ENCODE data around the gene FBXW5.

The FBXW5 gene

DNA sequence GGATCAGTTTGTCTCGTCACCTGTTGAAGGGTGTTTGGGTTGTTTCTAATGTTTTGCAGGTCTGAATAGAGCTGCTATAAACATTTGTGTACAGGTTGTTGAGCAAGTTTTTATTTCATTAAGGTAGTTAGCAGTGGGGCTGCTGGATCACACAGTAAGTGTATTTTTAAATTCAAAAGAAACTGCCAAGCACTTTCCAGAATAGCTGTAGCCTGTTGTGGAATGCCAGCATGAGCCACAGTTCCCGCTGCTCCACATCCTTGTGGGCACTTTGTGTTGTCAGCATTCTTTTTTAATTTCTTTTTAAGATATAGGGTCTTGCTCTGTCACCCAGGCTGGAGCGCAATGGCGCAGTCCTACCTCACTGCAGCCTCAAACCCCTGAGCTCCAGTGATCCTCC, 14.5 kb downstream of the FBXW5 start:
- TF ChIP-seq, protein P1, sequence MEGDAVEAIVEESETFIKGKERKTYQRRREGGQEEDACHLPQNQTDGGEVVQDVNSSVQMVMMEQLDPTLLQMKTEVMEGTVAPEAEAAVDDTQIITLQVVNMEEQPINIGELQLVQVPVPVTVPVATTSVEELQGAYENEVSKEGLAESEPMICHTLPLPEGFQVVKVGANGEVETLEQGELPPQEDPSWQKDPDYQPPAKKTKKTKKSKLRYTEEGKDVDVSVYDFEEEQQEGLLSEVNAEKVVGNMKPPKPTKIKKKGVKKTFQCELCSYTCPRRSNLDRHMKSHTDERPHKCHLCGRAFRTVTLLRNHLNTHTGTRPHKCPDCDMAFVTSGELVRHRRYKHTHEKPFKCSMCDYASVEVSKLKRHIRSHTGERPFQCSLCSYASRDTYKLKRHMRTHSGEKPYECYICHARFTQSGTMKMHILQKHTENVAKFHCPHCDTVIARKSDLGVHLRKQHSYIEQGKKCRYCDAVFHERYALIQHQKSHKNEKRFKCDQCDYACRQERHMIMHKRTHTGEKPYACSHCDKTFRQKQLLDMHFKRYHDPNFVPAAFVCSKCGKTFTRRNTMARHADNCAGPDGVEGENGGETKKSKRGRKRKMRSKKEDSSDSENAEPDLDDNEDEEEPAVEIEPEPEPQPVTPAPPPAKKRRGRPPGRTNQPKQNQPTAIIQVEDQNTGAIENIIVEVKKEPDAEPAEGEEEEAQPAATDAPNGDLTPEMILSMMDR (IDR thresholded peaks at IDR 0.05; ENCODE audit: borderline replicate concordance, insufficient read depth, low read depth, low read length): no peak
- H3K4me3 ChIP-seq (ENCODE audit: low read depth, low read length): no peak overlapping the region

DNA sequence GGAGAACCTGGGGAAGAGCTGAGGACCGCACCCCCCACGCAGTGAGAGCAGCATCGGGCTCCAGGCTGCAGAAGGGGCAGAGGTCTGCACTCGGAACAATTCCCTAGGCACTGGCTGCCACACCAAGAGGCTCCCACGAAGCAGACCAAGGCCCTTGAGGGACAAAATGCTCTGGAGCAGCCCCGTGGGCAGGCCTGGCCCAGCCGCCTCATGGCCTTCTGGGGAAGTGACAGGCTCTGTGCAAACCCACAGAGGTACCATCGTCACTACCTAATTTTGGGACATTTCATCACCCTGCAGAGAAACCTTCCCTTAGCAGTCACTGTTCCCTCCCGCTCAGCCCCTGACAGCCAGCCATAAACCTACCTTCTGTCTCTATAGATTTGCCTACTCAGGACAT, 15.9 kb downstream of the FBXW5 start:
- TF ChIP-seq, protein P1 (IDR thresholded peaks at IDR 0.05; ENCODE audit: borderline replicate concordance, insufficient read depth, low read depth, low read length): no peak
- H3K4me3 ChIP-seq (ENCODE audit: low read depth, low read length): no peak overlapping the region

DNA sequence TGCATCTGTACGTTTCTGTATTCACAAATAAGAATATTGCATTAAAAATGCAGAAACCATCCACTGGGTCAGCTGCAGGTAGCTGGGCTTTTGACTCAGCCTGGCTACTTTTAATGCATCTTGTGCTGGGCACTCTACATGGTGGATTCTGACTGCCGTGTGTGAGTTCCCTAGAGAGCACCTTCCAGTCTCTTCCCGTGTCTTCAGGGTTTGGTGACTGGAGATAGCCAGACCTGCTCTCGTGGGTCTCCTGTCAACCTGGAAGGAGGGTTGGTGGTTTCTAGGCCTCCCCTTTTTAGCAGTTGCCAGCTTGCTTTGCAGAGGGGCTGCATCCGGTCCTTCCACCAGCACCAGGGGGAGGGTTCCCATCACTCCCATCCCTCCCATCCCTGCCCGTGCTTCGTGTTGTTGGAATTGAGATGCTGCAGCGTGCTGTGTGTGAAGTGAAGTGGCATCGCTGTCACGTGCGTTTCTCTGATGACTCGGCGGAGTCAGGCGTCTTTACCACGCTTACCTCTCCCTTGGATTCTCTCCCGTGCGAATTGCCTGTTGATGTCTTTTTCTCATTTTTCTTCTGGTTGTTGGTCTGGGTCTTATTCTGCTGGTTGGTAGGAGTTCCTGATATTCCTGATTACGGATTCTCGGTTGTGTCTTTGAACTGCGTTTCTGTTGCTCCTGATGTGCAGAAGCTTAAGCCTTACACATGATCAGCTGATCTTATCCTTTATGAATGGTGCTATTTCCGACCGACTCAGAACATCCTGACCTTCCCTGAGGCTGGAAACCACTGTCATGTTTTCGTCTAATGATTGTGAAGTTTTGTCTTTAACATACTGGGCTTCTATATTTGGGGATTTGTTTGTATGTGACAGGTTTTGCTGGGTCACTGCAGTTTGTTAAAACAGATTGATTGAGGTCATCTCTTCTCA, 16.9 kb downstream of the FBXW5 start:
- TF ChIP-seq, protein P1 (IDR thresholded peaks at IDR 0.05; ENCODE audit: borderline replicate concordance, insufficient read depth, low read depth, low read length): no peak
- H3K4me3 ChIP-seq (ENCODE audit: low read depth, low read length): no peak overlapping the region

DNA sequence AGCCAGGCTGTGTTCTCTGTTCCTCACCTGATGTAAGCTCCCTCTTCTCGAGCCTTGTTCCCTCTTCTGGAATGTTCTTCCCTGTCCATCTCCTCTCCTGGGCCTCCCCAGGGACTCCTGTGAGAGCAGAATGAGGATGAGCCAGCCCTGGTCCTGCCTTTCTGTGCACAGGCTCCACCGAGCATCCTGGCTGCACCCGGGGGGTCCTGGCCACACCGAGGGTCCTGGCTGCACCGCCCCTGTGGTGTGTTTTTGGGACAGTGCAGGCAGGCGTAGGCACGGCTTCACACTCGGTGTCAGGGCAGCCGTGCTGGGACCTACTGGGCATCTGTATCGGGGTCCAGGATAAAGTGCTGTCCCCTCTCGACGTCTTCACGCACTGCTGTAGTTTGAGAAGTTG, 17.8 kb downstream of the FBXW5 start:
- TF ChIP-seq, protein P1 (IDR thresholded peaks at IDR 0.05; ENCODE audit: borderline replicate concordance, insufficient read depth, low read depth, low read length): no peak
- no peak overlapping the region for H3K4me3 ChIP-seq (ENCODE audit: low read depth, low read length)

DNA sequence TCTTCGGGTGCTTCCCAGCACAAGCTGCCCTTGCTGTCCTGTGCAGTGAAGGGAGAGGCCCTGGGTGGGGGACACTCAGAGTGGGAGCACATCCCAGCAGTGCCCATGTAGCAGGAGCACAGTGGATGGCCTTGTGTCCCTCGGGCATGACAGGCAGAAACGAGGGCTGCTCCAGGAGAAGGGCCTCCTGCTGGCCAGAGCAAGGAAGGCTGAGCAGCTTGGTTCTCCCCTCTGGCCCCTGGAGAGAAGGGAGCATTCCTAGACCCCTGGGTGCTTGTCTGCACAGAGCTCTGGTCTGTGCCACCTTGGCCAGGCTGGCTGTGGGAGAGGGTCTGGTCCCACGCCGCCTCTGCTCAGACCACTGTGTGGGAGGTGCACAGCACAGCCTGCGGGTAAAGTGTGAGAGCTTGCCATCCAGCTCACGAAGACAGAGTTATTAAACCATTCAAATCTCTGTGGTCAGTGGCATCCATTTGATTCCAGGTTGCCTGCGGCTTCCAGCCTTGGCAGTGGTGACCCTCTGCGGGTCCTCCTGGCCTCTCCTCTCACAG, 18.3 kb downstream of the FBXW5 start:
- no peak overlapping the region for H3K4me3 ChIP-seq (ENCODE audit: low read depth, low read length)
- TF ChIP-seq, protein P1 (IDR thresholded peaks at IDR 0.05; ENCODE audit: borderline replicate concordance, insufficient read depth, low read depth, low read length): no peak

DNA sequence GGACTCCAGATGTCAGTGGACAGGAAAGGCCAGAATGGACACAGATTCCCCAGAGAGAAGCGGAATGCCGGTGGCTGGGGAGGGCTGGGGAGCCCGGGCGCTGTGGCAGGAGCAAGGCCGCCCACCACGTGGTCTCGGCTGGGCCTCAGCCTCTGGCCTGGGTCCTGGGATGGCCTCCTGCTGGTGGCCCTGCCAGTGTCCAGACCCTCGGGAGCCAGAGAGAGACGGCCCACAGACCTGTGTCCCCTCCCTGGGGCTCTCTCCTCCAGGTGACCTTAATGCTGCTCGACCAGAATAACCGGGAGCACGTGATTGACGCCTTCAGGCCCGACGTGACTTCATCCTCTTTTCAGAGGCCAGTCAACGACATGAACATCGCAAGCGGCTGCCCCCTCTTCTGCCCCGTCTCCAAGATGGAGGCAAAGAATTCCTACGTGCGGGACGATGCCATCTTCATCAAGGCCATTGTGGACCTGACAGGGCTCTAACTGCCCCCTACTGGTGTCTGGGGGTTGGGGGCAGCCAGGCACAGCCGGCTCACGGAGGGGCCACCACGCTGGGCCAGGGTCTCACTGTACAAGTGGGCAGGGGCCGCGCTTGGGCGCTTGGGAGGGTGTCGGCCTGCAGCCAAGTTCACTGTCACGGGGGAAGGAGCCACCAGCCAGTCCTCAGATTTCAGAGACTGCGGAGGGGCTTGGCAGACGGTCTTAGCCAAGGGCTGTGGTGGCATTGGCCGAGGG, 19.0 kb downstream of the FBXW5 start:
- TF ChIP-seq, protein P1 (IDR thresholded peaks at IDR 0.05; ENCODE audit: borderline replicate concordance, insufficient read depth, low read depth, low read length): no peak
- no peak overlapping the region for H3K4me3 ChIP-seq (ENCODE audit: low read depth, low read length)

Data from GM12875 (cell line).